Renal pelvis (tissue), 12 donors: ENCODE data around the gene OSCP1. TPM values are rescaled to one million over a fixed set of nuclear protein-coding genes. Genes with fewer than 3 reads are reported as not detected.
"Not testable (repeated sequence)": the region's sequence is repeated elsewhere in the genome, so short reads cannot be mapped to it uniquely, and the experiment has no call there.

Source experiments
- DNase-seq: peaks from one replicate; pipeline ENCODE4 v3.0.0-alpha.2; 2013
- long read RNA-seq, 16 experiments: transcript quantifications; one replicate each; lab custom pipeline, GENCODE V29; 2026
- polyA plus RNA-seq, 3 donors: library from polyadenylated mRNA; unstranded; fragments of 120-200 nt; gene quantifications; one replicate each; pipeline ENCODE4 v1.2.1, GENCODE V29; 2013; ENCODE audit not compliant: insufficient read length in 3 of 3

OSCP1 gene, protein sequence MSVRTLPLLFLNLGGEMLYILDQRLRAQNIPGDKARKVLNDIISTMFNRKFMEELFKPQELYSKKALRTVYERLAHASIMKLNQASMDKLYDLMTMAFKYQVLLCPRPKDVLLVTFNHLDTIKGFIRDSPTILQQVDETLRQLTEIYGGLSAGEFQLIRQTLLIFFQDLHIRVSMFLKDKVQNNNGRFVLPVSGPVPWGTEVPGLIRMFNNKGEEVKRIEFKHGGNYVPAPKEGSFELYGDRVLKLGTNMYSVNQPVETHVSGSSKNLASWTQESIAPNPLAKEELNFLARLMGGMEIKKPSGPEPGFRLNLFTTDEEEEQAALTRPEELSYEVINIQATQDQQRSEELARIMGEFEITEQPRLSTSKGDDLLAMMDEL
- polyA plus RNA-seq = 10 to 100 TPM; 20.2 to 23.9 (median 21.4) TPM
- long read RNA-seq, donor 1, partial matches to known transcripts = 0 of 5 reads
- long read RNA-seq, donor 1, other reads (novel, unspliced or antisense) = 0 of 5 reads
- long read RNA-seq, donor 2, transcript OSCP1-201 (10 exons, 1,455 nt) = major isoform, 5 of 9 reads
- long read RNA-seq, donor 2, partial matches to known transcripts = 0 of 9 reads
- long read RNA-seq, donor 2, other reads (novel, unspliced or antisense) = 0 of 9 reads
- long read RNA-seq, donor 3, transcript OSCP1-201 (10 exons, 1,455 nt) = major isoform, 6 of 10 reads
- long read RNA-seq, donor 3, partial matches to known transcripts = 0 of 10 reads
- long read RNA-seq, donor 3, other reads (novel, unspliced or antisense) = 0 of 10 reads
- long read RNA-seq, donor 4, partial matches to known transcripts = 0 of 7 reads
- long read RNA-seq, donor 4, other reads (novel, unspliced or antisense) = 0 of 7 reads
- long read RNA-seq, donor 5, partial matches to known transcripts = 0 of 5 reads
- long read RNA-seq, donor 5, other reads (novel, unspliced or antisense) = 0 of 5 reads
- long read RNA-seq, donor 6, transcript OSCP1-202 (5 exons, 767 nt) = major isoform, 6 of 8 reads
- long read RNA-seq, donor 6, partial matches to known transcripts = 0 of 8 reads
- long read RNA-seq, donor 6, other reads (novel, unspliced or antisense) = 0 of 8 reads
- long read RNA-seq, donor 7, partial matches to known transcripts = 0 of 5 reads
- long read RNA-seq, donor 7, other reads (novel, unspliced or antisense) = 0 of 5 reads
- long read RNA-seq, donor 8, partial matches to known transcripts = 0 of 1 reads
- long read RNA-seq, donor 8, other reads (novel, unspliced or antisense) = 0 of 1 reads
- long read RNA-seq, donor 9, transcript OSCP1-201 (10 exons, 1,455 nt) = major isoform, 8 of 11 reads
- long read RNA-seq, donor 9, partial matches to known transcripts = 0 of 11 reads
- long read RNA-seq, donor 9, other reads (novel, unspliced or antisense) = 0 of 11 reads
- long read RNA-seq, donor 10, partial matches to known transcripts = 0 of 3 reads
- long read RNA-seq, donor 10, other reads (novel, unspliced or antisense) = 0 of 3 reads
- long read RNA-seq, donor 11, partial matches to known transcripts = 0 of 2 reads
- long read RNA-seq, donor 11, other reads (novel, unspliced or antisense) = 0 of 2 reads
- long read RNA-seq, donor 12, transcript OSCP1-201 (10 exons, 1,455 nt) = major isoform, 8 of 10 reads
- long read RNA-seq, donor 12, partial matches to known transcripts = 0 of 10 reads
- long read RNA-seq, donor 12, other reads (novel, unspliced or antisense) = 0 of 10 reads
- long read RNA-seq, donor 13, partial matches to known transcripts = 0 of 3 reads
- long read RNA-seq, donor 13, other reads (novel, unspliced or antisense) = 0 of 3 reads
- long read RNA-seq, donor 14 = 0 reads
- long read RNA-seq, donor 15, partial matches to known transcripts = 0 of 7 reads
- long read RNA-seq, donor 15, other reads (novel, unspliced or antisense) = 0 of 7 reads
- long read RNA-seq, donor 16, transcript OSCP1-201 (10 exons, 1,455 nt) = major isoform, 6 of 7 reads
- long read RNA-seq, donor 16, partial matches to known transcripts = 0 of 7 reads
- long read RNA-seq, donor 16, other reads (novel, unspliced or antisense) = 0 of 7 reads

DNA sequence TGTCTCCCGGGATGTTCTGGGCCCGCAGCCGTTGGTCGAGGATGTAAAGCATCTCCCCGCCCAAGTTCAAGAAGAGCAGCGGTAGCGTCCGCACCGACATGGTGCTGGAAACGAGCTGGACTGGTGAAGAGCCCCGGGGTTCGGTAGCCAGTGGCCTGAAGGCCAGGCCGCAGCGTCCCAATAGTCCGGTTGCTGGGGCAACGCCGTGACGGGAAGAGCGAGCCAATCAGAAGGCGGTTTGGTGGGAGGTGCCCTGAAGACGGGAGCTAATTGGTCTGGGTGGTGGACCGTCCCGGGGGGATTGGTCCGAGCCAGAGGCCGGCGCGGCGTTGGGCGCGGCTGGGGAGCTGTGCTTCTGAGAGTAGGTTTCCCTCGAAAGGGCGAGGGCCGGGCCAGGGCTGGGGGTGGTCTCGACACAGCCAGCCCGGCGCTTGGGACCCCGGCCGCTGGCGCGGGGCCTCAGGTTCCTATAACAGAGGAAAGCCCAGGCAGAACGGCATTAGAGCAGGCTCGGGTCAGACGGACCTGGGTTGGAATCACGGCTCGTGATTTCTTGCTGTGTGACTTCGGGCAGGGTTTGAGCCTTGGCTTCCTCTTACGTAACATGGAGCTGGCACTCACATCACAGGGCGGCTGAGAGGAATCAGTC, at the start of gene OSCP1:
Gene OSCP1, minus strand, starts transcription at position 182 of the 649 bp plus-strand sequence. Its CDS starts 82 bp downstream, at position 100.
- peak; percentile 97 for DNase-seq

DNA sequence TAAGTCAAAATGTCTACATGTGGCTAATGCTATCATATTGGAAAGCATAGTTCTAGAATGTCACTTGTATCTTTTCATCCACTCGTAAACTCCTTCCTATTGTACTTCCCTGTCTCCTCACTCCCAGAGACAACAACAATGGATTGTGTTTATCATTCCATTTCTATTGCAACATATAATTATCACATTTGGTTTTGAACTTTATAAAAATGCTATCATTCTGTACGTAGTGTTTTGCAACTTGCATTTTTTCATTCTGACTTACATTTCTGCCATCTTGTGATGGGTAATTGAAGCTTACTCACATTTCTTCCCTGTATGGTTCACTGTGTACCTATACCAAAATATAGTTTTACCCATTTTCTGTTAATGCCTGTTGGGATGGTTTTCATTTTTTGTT, 47.0 kb upstream of the OSCP1 start:
- DNase-seq = no peak

DNA sequence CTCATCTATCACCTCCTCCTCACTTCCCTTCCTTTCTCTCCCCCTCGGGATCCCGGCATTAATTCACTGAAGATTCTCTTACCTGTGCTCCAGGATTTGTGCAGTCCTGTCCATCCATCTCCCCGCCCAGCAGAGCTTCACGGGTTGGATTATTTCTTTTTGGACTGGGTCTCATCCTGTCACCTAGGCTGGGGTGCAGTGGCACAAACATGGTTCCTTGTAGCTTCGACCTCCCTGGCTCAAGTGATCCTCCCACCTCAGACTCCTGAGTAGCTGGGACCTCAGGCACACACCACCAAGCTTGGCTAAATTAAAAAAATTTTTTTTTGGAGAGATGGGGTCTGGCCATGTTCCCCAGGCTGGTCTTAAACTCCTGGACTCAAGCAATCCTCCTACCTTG, 44.7 kb upstream of the OSCP1 start:
- DNase-seq = no peak

DNA sequence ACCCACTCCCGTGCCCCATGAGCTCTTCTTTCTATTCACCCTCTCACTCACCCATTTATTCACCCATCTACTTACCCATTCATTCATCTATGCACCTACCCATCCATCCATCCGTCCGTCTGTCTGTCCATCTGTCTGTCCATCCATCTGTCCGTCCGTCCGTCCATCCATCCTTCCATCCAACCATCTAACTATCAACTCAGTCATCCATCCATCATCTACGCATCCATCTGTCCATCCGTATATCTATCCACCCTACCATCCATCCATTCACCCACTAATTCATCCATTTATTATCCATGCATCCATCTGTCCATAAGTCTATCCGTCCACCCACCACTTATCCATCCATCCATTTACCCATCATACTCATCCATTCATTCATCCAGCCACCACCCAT, 43.3 kb upstream of the OSCP1 start:
- DNase-seq = no peak

DNA sequence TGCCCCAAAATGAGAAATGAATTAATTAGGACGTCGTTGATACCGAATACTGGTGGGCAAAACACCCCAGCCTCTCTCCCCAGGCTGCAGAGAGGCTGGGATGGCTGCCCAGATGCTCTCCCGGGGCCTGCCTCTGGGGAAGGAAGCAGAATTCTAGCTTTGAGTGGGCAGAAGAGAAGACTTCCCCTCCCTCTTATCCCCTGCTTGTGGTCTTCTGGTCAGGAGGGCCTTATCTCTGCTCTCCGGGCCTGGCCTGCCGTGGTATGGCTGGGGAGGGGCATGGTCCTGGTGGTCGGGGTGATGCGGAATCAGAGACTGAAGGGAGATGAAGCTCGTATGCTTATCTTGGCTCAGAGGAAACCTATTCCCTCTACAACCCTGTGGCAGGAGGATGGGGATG, 42.2 kb upstream of the OSCP1 start:
- no peak for DNase-seq

DNA sequence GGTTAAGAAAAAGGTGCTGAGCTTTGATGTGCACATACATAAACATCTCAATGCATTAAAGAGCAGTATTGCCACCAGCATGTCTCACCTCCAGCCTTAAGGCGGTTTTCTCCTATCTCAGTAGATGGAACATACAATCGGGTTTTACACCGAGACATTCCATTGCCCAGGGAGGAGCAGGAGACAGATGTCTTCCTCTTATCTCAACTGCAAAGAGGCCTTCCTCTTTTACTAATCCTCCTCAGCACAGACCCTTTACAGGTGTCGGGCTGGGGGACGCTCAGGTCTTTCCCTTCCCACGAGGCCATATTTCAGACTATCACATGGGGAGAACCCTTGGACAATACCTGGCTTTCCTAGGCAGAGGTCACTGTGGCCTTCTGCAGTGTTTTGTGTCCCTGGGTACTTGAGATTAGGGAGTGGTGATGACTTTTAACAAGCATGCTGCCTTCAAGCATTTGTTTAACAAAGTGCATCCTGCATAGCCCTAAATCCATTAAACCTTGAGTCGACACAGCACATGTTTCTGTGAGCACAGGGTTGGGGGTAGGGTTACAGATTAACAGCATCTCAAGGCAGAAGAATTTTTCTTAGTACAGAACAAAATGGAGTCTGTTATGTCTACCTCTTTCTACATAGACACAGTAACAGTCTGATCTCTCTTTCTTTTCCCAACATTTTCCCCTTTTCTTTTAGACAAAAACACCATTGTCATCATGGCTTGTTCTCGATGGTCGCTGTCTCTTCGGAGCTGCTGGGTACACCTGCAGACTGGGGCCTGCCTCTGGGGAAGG, 39.2 kb upstream of the OSCP1 start:
- DNase-seq = not testable (repeated sequence)

DNA sequence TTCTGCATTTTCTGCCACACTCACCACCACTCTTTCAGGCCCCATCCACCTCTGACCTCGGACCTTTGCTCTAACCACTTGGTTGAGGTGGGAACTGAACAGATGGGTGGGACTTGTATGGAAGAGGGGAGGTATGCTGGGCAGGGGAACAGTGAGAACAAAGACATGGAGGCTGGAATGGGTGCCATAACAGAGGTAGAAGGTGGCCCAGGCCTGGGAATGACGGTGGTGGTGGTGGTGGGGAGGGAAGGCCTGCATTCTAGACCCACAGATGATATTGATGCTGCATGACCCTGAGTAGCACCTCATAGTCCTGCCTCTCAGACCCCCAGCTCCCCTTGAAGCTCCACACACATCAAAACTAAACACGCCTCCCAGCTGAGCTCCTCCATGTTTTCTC, 37.7 kb upstream of the OSCP1 start:
- no peak for DNase-seq

DNA sequence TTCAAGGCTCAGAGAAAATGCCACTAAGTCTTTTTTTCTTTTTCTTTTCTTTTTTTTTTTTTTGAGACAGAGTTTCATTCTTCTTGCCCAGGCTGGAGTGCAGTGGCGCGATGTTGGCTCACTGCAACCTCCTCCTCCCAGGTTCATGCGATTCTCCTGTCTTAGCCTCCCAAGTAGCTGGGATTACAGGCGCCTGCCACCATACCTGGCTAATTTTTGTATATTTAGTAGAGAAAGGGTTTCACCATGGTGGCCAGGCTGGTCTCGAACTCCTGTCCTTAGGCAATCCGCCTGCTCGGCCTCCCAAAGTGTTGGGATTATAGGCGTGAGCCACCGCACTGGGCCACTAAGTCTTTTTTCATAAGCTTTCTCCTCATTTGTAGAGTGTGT, 37.1 kb upstream of the OSCP1 start:
- not testable (repeated sequence) for DNase-seq

DNA sequence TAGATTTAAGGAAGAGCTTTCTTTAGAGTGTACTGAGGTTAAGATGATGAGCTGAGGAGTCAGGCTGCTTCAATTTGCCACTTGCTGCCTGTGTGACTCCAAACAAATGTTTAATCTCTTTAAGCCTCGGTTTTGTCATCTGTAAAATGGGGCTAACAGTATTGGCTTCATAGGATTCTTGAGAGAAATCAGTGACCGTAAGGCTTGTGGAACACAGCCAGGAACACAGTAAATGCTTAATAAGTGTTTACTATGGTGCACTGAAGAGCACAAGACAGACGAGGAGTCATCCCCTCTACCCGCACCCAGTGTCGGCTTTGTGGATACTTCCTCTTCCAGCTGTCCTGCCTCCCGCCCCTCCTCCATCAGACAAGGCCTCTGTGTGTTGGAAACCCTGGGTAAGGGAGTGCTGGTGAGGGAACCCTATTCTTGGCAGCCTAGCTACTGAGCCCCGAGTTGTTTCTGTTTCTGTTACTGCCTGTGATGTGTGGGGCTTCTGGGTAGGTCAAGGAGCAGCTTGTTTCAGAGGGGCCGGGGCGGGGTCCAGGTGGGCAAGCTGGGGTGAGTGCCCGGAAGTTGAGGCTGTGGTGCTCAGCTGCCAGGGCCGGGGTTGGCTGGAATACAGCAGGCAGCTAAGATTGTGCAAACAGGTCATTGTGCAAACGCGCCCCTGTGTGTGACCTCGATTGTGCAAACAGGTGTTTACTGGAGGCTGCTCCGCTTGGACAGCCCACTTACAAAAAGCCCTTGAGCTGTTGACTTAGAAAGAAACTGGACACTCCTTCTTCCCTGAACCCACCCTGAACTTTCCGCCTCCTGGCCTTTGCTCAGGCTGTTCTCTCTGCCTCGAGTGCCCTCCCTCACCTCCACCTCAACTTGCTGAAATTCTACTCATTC, 36.4 kb upstream of the OSCP1 start:
- DNase-seq = peak; percentile 33

DNA sequence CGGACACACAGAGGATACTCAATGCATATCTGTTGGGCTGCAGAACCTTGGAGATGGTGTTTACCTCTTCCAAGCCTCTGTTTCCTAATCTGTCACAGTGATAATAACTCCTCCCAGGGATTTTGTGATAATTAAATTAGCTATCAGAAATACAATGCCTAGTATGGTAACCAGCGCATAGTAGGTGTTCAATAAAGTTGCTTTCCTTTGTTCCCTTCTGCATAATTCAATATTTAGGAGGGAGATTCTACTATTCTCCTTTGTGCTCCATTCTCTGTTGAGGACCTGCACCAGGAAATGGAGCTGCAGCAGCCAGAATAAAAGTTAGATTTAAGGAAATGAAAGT, 35.8 kb upstream of the OSCP1 start:
- DNase-seq = no peak

DNA sequence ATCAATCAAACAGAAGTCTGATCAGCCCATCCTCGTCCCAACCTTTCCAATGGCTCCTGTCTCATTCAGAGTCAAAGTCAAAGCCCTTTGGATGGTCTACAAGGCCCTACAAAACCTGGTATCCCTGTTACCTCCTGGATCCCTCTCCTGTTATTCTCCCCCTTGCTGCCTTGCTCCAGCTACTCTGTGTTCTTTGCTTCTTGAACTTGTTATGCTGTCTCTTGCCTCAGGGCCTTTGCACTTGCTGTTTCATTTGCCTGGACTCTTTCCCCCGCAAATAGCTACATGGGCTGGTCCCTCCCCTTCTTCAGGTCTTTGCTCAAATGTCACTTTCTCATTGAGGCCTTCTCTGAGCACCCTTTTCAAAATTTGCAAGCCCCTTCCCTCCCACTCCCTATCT, 33.8 kb upstream of the OSCP1 start:
- DNase-seq = no peak

DNA sequence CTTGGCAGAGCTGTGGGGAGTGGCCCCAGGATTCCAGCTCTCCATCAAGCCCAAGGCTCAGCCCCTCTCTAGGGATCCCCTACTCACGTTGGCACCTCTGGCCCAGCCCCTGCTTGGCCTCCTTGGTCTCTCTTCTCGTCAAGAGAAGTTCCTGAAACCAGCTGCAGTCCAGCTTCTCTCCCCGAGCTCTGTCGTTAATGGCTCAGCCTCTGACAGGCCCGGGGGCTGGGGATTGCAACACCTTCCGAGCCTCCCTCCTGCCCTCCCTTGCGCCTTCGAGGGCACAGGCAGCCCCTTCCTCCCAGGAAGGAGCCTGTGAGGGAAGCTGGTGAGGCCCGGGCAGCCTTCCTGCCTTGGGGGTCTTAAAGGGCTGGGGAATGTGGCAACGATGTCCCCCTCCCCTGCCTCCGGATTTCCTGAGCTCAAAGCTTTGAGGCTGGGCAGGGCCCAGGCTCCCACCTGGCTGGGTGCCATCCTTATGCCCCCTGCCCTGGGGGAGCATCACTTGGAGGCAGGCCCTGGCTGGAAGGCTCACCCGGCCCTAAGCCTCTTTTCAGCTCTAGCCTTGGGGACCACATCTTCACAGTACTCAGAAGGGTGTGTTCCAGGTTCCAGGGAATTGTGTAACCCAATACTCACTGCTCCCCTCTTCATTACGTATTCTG, 32.6 kb upstream of the OSCP1 start, which contains the start of gene CSF3R:
Gene CSF3R, minus strand, starts transcription at position 190 of the 665 bp plus-strand sequence. CDS start 3,417 bp downstream, outside the sequence.
- DNase-seq = no peak

DNA sequence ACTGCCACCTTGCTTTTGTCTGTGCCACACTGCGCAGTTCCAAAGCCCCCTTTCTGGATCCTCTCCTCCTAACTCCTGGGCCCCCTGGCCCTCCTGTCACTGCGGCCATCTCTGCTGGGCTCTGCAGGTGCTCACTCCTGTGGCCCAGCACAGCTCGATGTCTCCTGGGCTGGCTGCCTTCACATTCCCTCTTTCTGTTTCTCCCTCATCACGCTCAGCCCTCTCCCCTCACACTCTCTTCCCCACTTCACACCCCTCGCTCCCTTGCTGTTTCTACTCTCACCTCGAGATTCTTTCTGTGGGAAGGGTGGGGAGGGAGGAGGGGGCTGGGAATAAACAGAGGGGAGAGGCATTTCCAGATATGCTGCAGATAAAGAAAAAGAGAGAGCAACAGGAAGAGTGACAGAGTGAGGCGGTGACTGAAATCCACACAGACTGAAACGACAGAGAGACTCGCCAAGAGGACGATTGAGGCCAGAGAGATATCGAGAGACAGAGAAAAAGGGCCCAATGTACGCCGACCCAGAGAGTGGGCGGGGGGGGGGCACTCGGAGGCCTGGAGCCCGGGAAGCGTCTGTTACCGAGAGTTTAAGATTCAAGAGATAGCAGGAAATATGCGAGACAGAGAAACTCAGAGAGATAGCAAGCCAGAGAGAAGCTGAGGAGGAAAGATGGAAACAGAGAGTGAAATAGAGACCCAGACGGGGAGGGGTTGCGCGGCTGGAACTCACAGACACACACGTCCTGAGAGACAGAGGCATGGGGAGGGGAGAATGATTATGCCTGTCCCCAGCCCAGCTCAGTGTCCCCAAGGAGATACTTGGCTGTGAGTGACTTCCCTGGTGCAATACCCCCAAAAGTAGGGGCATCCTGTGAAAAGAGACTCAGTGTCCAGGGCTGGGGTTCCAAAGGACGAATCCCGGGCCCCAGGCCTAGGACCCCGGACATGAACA, 31.8 kb upstream of the OSCP1 start:
- no peak for DNase-seq

DNA sequence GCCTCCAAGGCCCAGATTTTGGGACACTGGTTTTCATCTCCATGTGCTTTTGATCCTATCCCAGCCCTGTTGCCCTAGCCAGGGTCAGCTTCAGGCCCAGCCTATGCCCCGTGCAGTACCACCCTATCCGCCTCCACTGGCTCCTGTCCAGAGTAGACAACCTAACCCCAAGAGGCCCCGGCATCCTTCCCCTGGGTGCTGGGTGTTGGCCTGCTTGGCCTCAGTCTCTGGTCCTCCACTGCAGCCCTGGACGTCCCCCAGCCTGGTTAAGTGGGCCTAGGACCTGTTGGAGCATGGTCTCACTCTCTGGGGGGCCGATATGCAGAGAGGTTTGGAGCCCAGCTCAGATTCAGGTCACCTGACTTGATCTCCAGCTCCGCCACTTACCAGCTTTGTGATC, 30.8 kb upstream of the OSCP1 start:
- no peak for DNase-seq

DNA sequence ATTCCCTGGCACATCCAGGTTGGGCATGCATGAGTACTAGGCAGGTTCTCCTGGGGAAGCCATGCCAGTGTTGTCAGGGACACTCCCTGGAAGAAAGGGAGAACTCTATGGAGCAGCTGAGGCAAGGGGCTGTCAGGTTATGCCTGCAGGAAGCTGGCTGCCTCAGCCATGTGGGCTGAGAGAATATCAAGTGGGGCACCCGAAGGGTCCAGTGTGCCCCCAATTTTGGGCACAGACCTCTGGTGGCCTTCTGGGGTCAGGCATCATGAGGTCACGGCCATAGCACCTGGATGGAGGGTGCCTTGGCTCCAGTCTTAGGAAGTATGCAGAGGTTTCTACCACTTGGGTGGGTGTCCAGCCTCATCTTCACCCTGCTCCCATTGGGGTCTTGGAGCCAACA, 29.9 kb upstream of the OSCP1 start:
- no peak for DNase-seq

DNA sequence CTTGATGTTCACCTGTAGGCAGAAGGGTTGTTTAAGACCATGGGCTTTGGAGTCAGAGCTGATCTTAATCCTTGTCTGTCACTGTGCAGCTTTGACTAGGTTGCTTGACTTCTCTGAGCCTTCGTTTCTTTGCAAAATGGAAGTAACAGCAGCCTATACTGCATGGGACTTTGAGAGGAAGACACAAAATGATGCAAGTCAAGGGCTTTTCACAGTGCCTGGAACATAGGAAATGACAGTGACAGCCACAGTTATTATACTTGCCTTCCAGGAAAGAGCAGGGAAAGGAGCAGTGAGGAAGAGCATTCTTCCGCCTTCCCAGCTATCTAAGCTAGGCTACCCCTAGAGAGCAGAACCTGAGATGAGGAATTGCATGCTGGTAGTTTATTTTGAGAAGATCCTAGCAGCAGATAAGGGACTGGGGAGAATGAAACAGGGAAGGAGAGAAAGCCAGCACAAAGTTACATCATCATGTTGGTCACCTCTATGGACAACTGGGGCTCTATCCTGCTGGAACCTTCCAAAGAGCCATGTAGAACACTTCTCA, 29.3 kb upstream of the OSCP1 start:
- no peak for DNase-seq
